GM23248 (cell line): ENCODE results near the gene POLR1F.

Source experiments
- EZH2 ChIP-seq: fragments of 200-600 bp; sonication (generic); IDR thresholded peaks from 2 replicates; pipeline ENCODE4 v1.6.1; 2018; ENCODE audit warnings: antibody characterized with exemption, mild to moderate bottlenecking; ENCODE audit not compliant: insufficient read depth, poor library complexity, severe bottlenecking
- EZH2phosphoT487 ChIP-seq: fragments of 200-600 bp; sonication (generic); IDR thresholded peaks from 2 replicates; pipeline ENCODE4 v1.6.1; 2018; ENCODE audit warnings: antibody characterized with exemption, moderate library complexity, mild to moderate bottlenecking, low read depth; ENCODE audit not compliant: insufficient read depth

DNA sequence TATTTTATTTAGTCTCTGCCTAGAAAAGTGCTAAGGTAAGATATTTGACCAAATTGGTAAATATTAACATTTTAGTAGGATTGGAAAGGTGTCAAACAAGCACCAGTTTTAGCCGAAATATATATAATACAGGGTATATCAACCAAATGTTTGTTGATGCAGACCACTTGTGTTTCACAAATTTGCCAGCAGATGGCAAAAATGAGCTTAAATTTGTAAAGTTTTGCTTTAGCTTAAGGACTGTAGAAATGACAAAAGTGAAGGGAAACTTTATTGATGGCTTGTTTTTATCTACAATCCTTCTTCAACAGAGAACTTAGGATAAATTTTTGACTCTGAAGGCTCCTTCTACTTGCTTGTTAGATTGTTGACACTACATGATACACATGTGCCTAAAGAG, 4.8 kb upstream of the POLR1F start:
- TF ChIP-seq EZH2phosphoT487 (no peak), EZH2 (no peak)
